Natural killer cell (primary cell): ENCODE data around the gene FYN. TPM values are rescaled to one million over a fixed set of nuclear protein-coding genes. Genes with fewer than 3 reads are reported as not detected.

Experiments used
- ATAC-seq, 3 donors: fragments of 150-1000 bp in 2 of 3; fragments of 200-7000 bp in 1 of 3; cut with Tn5 transposase; 1 replicate in 1 of 3; 2 replicates in 2 of 3; pipeline ENCODE4 v1.10.0; 2021; ENCODE audit warnings: mild to moderate bottlenecking in 2 of 3, moderate library complexity in 2 of 3
- DNase-seq, 2 donors: peaks; one replicate each; pipeline versions ENCODE4 v3.0.0 to v3.0.0-alpha.2; 2013 to 2021; ENCODE audit warnings: mixed read lengths in 1 of 2
- H3K27ac ChIP-seq: one replicate; pipeline ENCODE4 v1.5.1; 2013; ENCODE audit warnings: mild to moderate bottlenecking, low read length
- H3K27me3 ChIP-seq: one replicate; pipeline ENCODE4 v1.6.1; 2013; ENCODE audit warnings: low read length; ENCODE audit not compliant: control insufficient read depth, insufficient read depth
- H3K36me3 ChIP-seq: one replicate; pipeline ENCODE4 v1.6.1; 2013; ENCODE audit warnings: low read length; ENCODE audit not compliant: control insufficient read depth, insufficient read depth
- H3K4me1 ChIP-seq: one replicate; pipeline ENCODE4 v1.6.1; 2013; ENCODE audit warnings: low read length; ENCODE audit not compliant: control insufficient read depth, insufficient read depth
- H3K4me3 ChIP-seq: one replicate; pipeline ENCODE4 v1.5.1; 2013; ENCODE audit warnings: low read length
- H3K9me3 ChIP-seq: one replicate; pipeline ENCODE4 v1.6.1; 2013; ENCODE audit warnings: low read length; ENCODE audit not compliant: control insufficient read depth, insufficient read depth
- H3K27ac Mint-ChIP-seq, 2 donors: one replicate each; pipeline ENCODE4 v1.8.0; 2022; ENCODE audit warnings: mild to moderate bottlenecking in 2 of 2, mixed read lengths in 2 of 2, moderate library complexity in 1 of 2
- H3K27me3 Mint-ChIP-seq, 2 donors: one replicate each; pipeline ENCODE4 v1.8.0; 2022; ENCODE audit warnings: low read depth in 2 of 2, mixed read lengths in 2 of 2
- H3K36me3 Mint-ChIP-seq: one replicate; pipeline ENCODE4 v1.8.0; 2022; ENCODE audit warnings: mixed read lengths
- H3K4me1 Mint-ChIP-seq, 2 donors: one replicate each; pipeline ENCODE4 v1.8.0; 2022; ENCODE audit warnings: mixed read lengths in 2 of 2
- H3K4me3 Mint-ChIP-seq: one replicate; pipeline ENCODE4 v1.8.0; 2022; ENCODE audit warnings: mild to moderate bottlenecking, moderate library complexity, mixed read lengths
- H3K9me3 Mint-ChIP-seq, 2 donors: one replicate each; pipeline ENCODE4 v1.8.0; 2022; ENCODE audit warnings: mixed read lengths in 2 of 2
- CTCF ChIP-seq: fragments of 200-600 bp; IDR thresholded peaks from one replicate; pipeline ENCODE4 v1.8.0; 2022; ENCODE audit warnings: antibody characterized with exemption
- WGBS: methylation state at CpG from one replicate; pipeline ENCODE4 v1.1.7; 2013; ENCODE audit warnings: missing lambda C conversion rate; ENCODE audit not compliant: insufficient coverage; 5-methylcytosine and 5-hydroxymethylcytosine counted together
- intact Hi-C: fragments of 100-400 bp; cut with micrococcal nuclease; formaldehyde crosslinking; loops from one replicate; pipeline ENCODE4 v1.14.2; 2022
- total RNA-seq, 4 donors: library from RNA; stranded (reverse); fragments of 120-200 nt in 1 of 4; gene quantifications; one replicate each; pipeline versions ENCODE4 v1.2.3 to v1.2.4, GENCODE V29; 2013 to 2022

The FYN gene
- total RNA-seq, 3 donors from 2014 or later (not counting 1 experiment from before 2014, with no cell fraction given), result 616 to 757 (median 713) TPM

GRCh38 chr6:111731456-111732195 is 141.6 kb downstream of the FYN start:
- DNase-seq, result peak; percentile 48 to 55
- peak overlapping the region; percentile 62 for H3K4me3 Mint-ChIP-seq
- H3K4me1 Mint-ChIP-seq, result peaks cover 93 to 96% of the 10 kb centered on the region in 2 donors
- no peaks in the 10 kb centered on the region for H3K27me3 Mint-ChIP-seq
- peak; percentile 63 to 82 (median 74) for ATAC-seq
- Histone ChIP-seq H3K9me3 (peaks cover 9% of the 10 kb centered on the region), H3K4me3 (no peak overlapping the region), H3K4me1 (peaks cover 77% of the 10 kb centered on the region), H3K27me3 (no peaks in the 10 kb centered on the region), H3K27ac (peak overlapping the region; percentile 84), H3K36me3 (peaks cover 20% of the 10 kb centered on the region)
- intact Hi-C loops, result loop anchor here (1.0 to 5.0 kb wide), 3 partner anchors 16 to 106 kb away; no protein-coding TSS in a partner anchor
- no peaks in the 10 kb centered on the region for H3K36me3 Mint-ChIP-seq
- peak overlapping the region; percentile 90 to 100 for H3K27ac Mint-ChIP-seq
- 40% methylated on average over 6 of the region's 6 CpGs for WGBS
- TF ChIP-seq CTCF, result no peak
- no peaks in the 10 kb centered on the region for H3K9me3 Mint-ChIP-seq

GRCh38 chr6:111730864-111731263 is 142.4 kb downstream of the FYN start:
- intact Hi-C loops, result loop anchor here (5.0 kb wide), 1 partner anchor 106 kb away; no protein-coding TSS in a partner anchor
- ATAC-seq, result no peak
- no peaks in the 10 kb centered on the region for H3K27me3 Mint-ChIP-seq
- no peak for DNase-seq
- no peak for TF ChIP-seq CTCF
- no peaks in the 10 kb centered on the region for H3K9me3 Mint-ChIP-seq
- H3K36me3 Mint-ChIP-seq, result no peaks in the 10 kb centered on the region
- 67% methylated on average over 11 of the region's 11 CpGs for WGBS
- H3K27me3 ChIP-seq, result no peaks in the 10 kb centered on the region
- peaks cover 25% of the 10 kb centered on the region for H3K36me3 ChIP-seq
- peak overlapping the region; percentile 90 to 100 for H3K27ac Mint-ChIP-seq
- no peak overlapping the region for H3K4me3 ChIP-seq
- peaks cover 93 to 96% of the 10 kb centered on the region in 2 donors for H3K4me1 Mint-ChIP-seq
- H3K4me3 Mint-ChIP-seq, result peak overlapping the region; percentile 60
- H3K27ac ChIP-seq, result peak overlapping the region; percentile 84
- peaks cover 72% of the 10 kb centered on the region for H3K4me1 ChIP-seq
- peaks cover 9% of the 10 kb centered on the region for H3K9me3 ChIP-seq

GRCh38 chr6:111727802-111728201 is 145.4 kb downstream of the FYN start:
- H3K36me3 Mint-ChIP-seq, result no peaks in the 10 kb centered on the region
- intact Hi-C loops, result no loop called here

More at GRCh38 chr6:111727802-111728201, 145.4 kb downstream of the FYN start:
- Histone ChIP-seq H3K9me3 (peaks cover 7% of the 10 kb centered on the region), H3K4me1 (peaks cover 72% of the 10 kb centered on the region), H3K36me3 (peaks cover 14% of the 10 kb centered on the region), H3K27ac (no peak overlapping the region), H3K27me3 (no peaks in the 10 kb centered on the region), H3K4me3 (no peak overlapping the region)
- DNase-seq, result peak in 1 of 2 donors; percentile 53
- no peaks in the 10 kb centered on the region for H3K27me3 Mint-ChIP-seq
- no peak for ATAC-seq
- H3K9me3 Mint-ChIP-seq, result no peaks in the 10 kb centered on the region
- peak overlapping the region; percentile 90 to 100 for H3K27ac Mint-ChIP-seq
- WGBS, result 100% methylated on average over 3 of the region's 3 CpGs
- TF ChIP-seq CTCF, result no peak
- H3K4me1 Mint-ChIP-seq, result peaks cover 89 to 96% of the 10 kb centered on the region in 2 donors
- peak overlapping the region; percentile 25 for H3K4me3 Mint-ChIP-seq
